ENCODE measurements around the gene IMMP2L.

Gene IMMP2L

GRCh38 chr7:111140091-111140865, 422.0 kb downstream of the IMMP2L start:
- Histone ChIP-seq H3K9ac (ENCODE audit: low read length in 5 of 5) (no peak overlapping the region), H3K4me1 (ENCODE audit: control insufficient read depth in 5 of 5, insufficient read depth in 5 of 5, low read length in 5 of 5) (peaks cover 0 to 12% (median 9%) of the 10 kb centered on the region in 5 donors), H3K36me3 (ENCODE audit: control insufficient read depth in 5 of 5, insufficient read depth in 5 of 5, low read length in 5 of 5) (no peaks in the 10 kb centered on the region), H3K27me3 (ENCODE audit: control insufficient read depth in 5 of 5, insufficient read depth in 4 of 5, low read length in 5 of 5) (no peaks in the 10 kb centered on the region), H3K9me3 (ENCODE audit: control insufficient read depth in 5 of 5, low read length in 5 of 5) (no peaks in the 10 kb centered on the region), H3K27ac (ENCODE audit: low read depth, low read length) (no peak overlapping the region), H3K4me3 (ENCODE audit: low read depth in 1 of 5, low read length in 5 of 5) (no peak overlapping the region)

- H3K27ac ChIP-seq (ENCODE audit: low read depth, low read length): peak overlapping the region; percentile 47
- no peaks in the 10 kb centered on the region for H3K9me3 ChIP-seq (ENCODE audit: control insufficient read depth in 5 of 5, low read length in 5 of 5)
- H3K9ac ChIP-seq (ENCODE audit: low read length in 5 of 5): no peak overlapping the region
- H3K36me3 ChIP-seq (ENCODE audit: control insufficient read depth in 5 of 5, insufficient read depth in 5 of 5, low read length in 5 of 5): no peaks in the 10 kb centered on the region
- no peaks in the 10 kb centered on the region for H3K27me3 ChIP-seq (ENCODE audit: control insufficient read depth in 5 of 5, insufficient read depth in 4 of 5, low read length in 5 of 5)
- H3K4me1 ChIP-seq (ENCODE audit: control insufficient read depth in 5 of 5, insufficient read depth in 5 of 5, low read length in 5 of 5): peaks cover 0 to 12% (median 9%) of the 10 kb centered on the region in 5 donors
- H3K4me3 ChIP-seq (ENCODE audit: low read depth in 1 of 5, low read length in 5 of 5): no peak overlapping the region
Observed at GRCh38 chr7:111138586-111138985, 423.7 kb downstream of the IMMP2L start.

- H3K36me3 ChIP-seq (ENCODE audit: control insufficient read depth in 5 of 5, insufficient read depth in 5 of 5, low read length in 5 of 5): no peaks in the 10 kb centered on the region
- H3K4me3 ChIP-seq (ENCODE audit: low read depth in 1 of 5, low read length in 5 of 5): no peak overlapping the region
- peaks cover 0 to 12% (median 9%) of the 10 kb centered on the region in 5 donors for H3K4me1 ChIP-seq (ENCODE audit: control insufficient read depth in 5 of 5, insufficient read depth in 5 of 5, low read length in 5 of 5)
- H3K9ac ChIP-seq (ENCODE audit: low read length in 5 of 5): no peak overlapping the region
- no peaks in the 10 kb centered on the region for H3K27me3 ChIP-seq (ENCODE audit: control insufficient read depth in 5 of 5, insufficient read depth in 4 of 5, low read length in 5 of 5)
- no peaks in the 10 kb centered on the region for H3K9me3 ChIP-seq (ENCODE audit: control insufficient read depth in 5 of 5, low read length in 5 of 5)
- H3K27ac ChIP-seq (ENCODE audit: low read depth, low read length): peak overlapping the region; percentile 47
Observed at GRCh38 chr7:111138193-111138569, 424.1 kb downstream of the IMMP2L start.

GRCh38 chr7:111137296-111138192, 424.7 kb downstream of the IMMP2L start:
- Histone ChIP-seq H3K9me3 (ENCODE audit: control insufficient read depth in 5 of 5, low read length in 5 of 5) (no peaks in the 10 kb centered on the region), H3K27me3 (ENCODE audit: control insufficient read depth in 5 of 5, insufficient read depth in 4 of 5, low read length in 5 of 5) (no peaks in the 10 kb centered on the region), H3K27ac (ENCODE audit: low read depth, low read length) (peak overlapping the region; percentile 47), H3K4me3 (ENCODE audit: low read depth in 1 of 5, low read length in 5 of 5) (no peak overlapping the region), H3K36me3 (ENCODE audit: control insufficient read depth in 5 of 5, insufficient read depth in 5 of 5, low read length in 5 of 5) (no peaks in the 10 kb centered on the region), H3K4me1 (ENCODE audit: control insufficient read depth in 5 of 5, insufficient read depth in 5 of 5, low read length in 5 of 5) (peaks cover 0 to 12% (median 9%) of the 10 kb centered on the region in 5 donors), H3K9ac (ENCODE audit: low read length in 5 of 5) (no peak overlapping the region)

- Histone ChIP-seq H3K9ac (ENCODE audit: low read length in 5 of 5) (no peak overlapping the region), H3K27ac (ENCODE audit: low read depth, low read length) (no peak overlapping the region), H3K36me3 (ENCODE audit: control insufficient read depth in 5 of 5, insufficient read depth in 5 of 5, low read length in 5 of 5) (no peaks in the 10 kb centered on the region), H3K4me1 (ENCODE audit: control insufficient read depth in 5 of 5, insufficient read depth in 5 of 5, low read length in 5 of 5) (peaks cover 0 to 2% (median 2%) of the 10 kb centered on the region in 5 donors), H3K27me3 (ENCODE audit: control insufficient read depth in 5 of 5, insufficient read depth in 4 of 5, low read length in 5 of 5) (no peaks in the 10 kb centered on the region), H3K4me3 (ENCODE audit: low read depth in 1 of 5, low read length in 5 of 5) (no peak overlapping the region), H3K9me3 (ENCODE audit: control insufficient read depth in 5 of 5, low read length in 5 of 5) (no peaks in the 10 kb centered on the region)
Observed at GRCh38 chr7:111132833-111133232, 429.5 kb downstream of the IMMP2L start.

GRCh38 chr7:111129435-111129834, 432.9 kb downstream of the IMMP2L start:
- Histone ChIP-seq H3K9ac (ENCODE audit: low read length in 5 of 5) (no peak overlapping the region), H3K4me3 (ENCODE audit: low read depth in 1 of 5, low read length in 5 of 5) (no peak overlapping the region), H3K36me3 (ENCODE audit: control insufficient read depth in 5 of 5, insufficient read depth in 5 of 5, low read length in 5 of 5) (no peaks in the 10 kb centered on the region), H3K9me3 (ENCODE audit: control insufficient read depth in 5 of 5, low read length in 5 of 5) (no peaks in the 10 kb centered on the region), H3K27ac (ENCODE audit: low read depth, low read length) (no peak overlapping the region), H3K27me3 (ENCODE audit: control insufficient read depth in 5 of 5, insufficient read depth in 4 of 5, low read length in 5 of 5) (no peaks in the 10 kb centered on the region), H3K4me1 (ENCODE audit: control insufficient read depth in 5 of 5, insufficient read depth in 5 of 5, low read length in 5 of 5) (no peaks in the 10 kb centered on the region)

- H3K9ac ChIP-seq (ENCODE audit: low read length in 5 of 5): no peak overlapping the region
- peaks cover 0 to 10% (median 2%) of the 10 kb centered on the region in 5 donors for H3K36me3 ChIP-seq (ENCODE audit: control insufficient read depth in 5 of 5, insufficient read depth in 5 of 5, low read length in 5 of 5)
- no peaks in the 10 kb centered on the region for H3K27me3 ChIP-seq (ENCODE audit: control insufficient read depth in 5 of 5, insufficient read depth in 4 of 5, low read length in 5 of 5)
- no peaks in the 10 kb centered on the region for H3K9me3 ChIP-seq (ENCODE audit: control insufficient read depth in 5 of 5, low read length in 5 of 5)
- H3K4me1 ChIP-seq (ENCODE audit: control insufficient read depth in 5 of 5, insufficient read depth in 5 of 5, low read length in 5 of 5): no peaks in the 10 kb centered on the region
- H3K4me3 ChIP-seq (ENCODE audit: low read depth in 1 of 5, low read length in 5 of 5): no peak overlapping the region
- H3K27ac ChIP-seq (ENCODE audit: low read depth, low read length): no peak overlapping the region
Observed at GRCh38 chr7:111126987-111127386, 435.3 kb downstream of the IMMP2L start.

- Histone ChIP-seq H3K4me3 (ENCODE audit: low read depth in 1 of 5, low read length in 5 of 5) (no peak overlapping the region), H3K36me3 (ENCODE audit: control insufficient read depth in 5 of 5, insufficient read depth in 5 of 5, low read length in 5 of 5) (no peaks in the 10 kb centered on the region), H3K9me3 (ENCODE audit: control insufficient read depth in 5 of 5, low read length in 5 of 5) (no peaks in the 10 kb centered on the region), H3K27ac (ENCODE audit: low read depth, low read length) (no peak overlapping the region), H3K4me1 (ENCODE audit: control insufficient read depth in 5 of 5, insufficient read depth in 5 of 5, low read length in 5 of 5) (no peaks in the 10 kb centered on the region), H3K27me3 (ENCODE audit: control insufficient read depth in 5 of 5, insufficient read depth in 4 of 5, low read length in 5 of 5) (no peaks in the 10 kb centered on the region), H3K9ac (ENCODE audit: low read length in 5 of 5) (no peak overlapping the region)
Observed at GRCh38 chr7:111115966-111116365, 446.3 kb downstream of the IMMP2L start.

GRCh38 chr7:111113263-111114017, 448.9 kb downstream of the IMMP2L start:
- no peaks in the 10 kb centered on the region for H3K9me3 ChIP-seq (ENCODE audit: control insufficient read depth in 5 of 5, low read length in 5 of 5)
- no peaks in the 10 kb centered on the region for H3K36me3 ChIP-seq (ENCODE audit: control insufficient read depth in 5 of 5, insufficient read depth in 5 of 5, low read length in 5 of 5)
- no peak overlapping the region for H3K9ac ChIP-seq (ENCODE audit: low read length in 5 of 5)
- peaks cover 0 to 4% (median 0%) of the 10 kb centered on the region in 5 donors for H3K4me1 ChIP-seq (ENCODE audit: control insufficient read depth in 5 of 5, insufficient read depth in 5 of 5, low read length in 5 of 5)
- H3K27me3 ChIP-seq (ENCODE audit: control insufficient read depth in 5 of 5, insufficient read depth in 4 of 5, low read length in 5 of 5): no peaks in the 10 kb centered on the region
- no peak overlapping the region for H3K4me3 ChIP-seq (ENCODE audit: low read depth in 1 of 5, low read length in 5 of 5)
- no peak overlapping the region for H3K27ac ChIP-seq (ENCODE audit: low read depth, low read length)
